ENCODE data around the gene SMAD4. TPM values are rescaled to one million over a fixed set of nuclear protein-coding genes. Genes with fewer than 3 reads are reported as not detected.

Gene SMAD4
- total and polyA plus RNA-seq, 4 donors: 9.3 to 65.3 (median 29.1) TPM

GRCh38 chr18:51133580-51134160, 103.7 kb downstream of the SMAD4 start (continued):
- TF ChIP-seq, protein P1, sequence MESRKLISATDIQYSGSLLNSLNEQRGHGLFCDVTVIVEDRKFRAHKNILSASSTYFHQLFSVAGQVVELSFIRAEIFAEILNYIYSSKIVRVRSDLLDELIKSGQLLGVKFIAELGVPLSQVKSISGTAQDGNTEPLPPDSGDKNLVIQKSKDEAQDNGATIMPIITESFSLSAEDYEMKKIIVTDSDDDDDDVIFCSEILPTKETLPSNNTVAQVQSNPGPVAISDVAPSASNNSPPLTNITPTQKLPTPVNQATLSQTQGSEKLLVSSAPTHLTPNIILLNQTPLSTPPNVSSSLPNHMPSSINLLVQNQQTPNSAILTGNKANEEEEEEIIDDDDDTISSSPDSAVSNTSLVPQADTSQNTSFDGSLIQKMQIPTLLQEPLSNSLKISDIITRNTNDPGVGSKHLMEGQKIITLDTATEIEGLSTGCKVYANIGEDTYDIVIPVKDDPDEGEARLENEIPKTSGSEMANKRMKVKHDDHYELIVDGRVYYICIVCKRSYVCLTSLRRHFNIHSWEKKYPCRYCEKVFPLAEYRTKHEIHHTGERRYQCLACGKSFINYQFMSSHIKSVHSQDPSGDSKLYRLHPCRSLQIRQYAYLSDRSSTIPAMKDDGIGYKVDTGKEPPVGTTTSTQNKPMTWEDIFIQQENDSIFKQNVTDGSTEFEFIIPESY (IDR thresholded peaks at IDR 0.05): peak; percentile 84
- peak; percentile 97 to 98 for TF ChIP-seq RXRA (IDR thresholded peaks at IDR 0.05)
- TF ChIP-seq TAF1 (conservative IDR thresholded peaks at IDR 0.05): no peak

Other genes starting within 250 kb of the SMAD4 start
- gene MRO, start 210.2 kb upstream of the SMAD4 start, total RNA-seq: 1 to 10 TPM; 2.5 to 2.8 TPM
- gene MRO, start 210.2 kb upstream of the SMAD4 start, polyA plus RNA-seq: 1 to 10 TPM; 1.6 to 2.8 TPM
- 10 to 100 TPM; 20.7 to 33.8 TPM for gene ME2, start 151.1 kb upstream of the SMAD4 start, total RNA-seq
- gene ME2, start 151.1 kb upstream of the SMAD4 start, polyA plus RNA-seq: 10 to 100 TPM in 1 of 2 donors, 1 to 10 TPM in 1; 9.0 to 11.5 TPM
- 10 to 100 TPM in 1 of 2 donors, 1 to 10 TPM in 1; 4.9 to 10.2 TPM for gene ELAC1, start 62.2 kb upstream of the SMAD4 start, total RNA-seq
- gene ELAC1, start 62.2 kb upstream of the SMAD4 start, polyA plus RNA-seq: 1 to 10 TPM; 6.4 to 7.6 TPM
- 10 to 100 TPM; 12.4 to 16.1 TPM for gene MEX3C, start 167.5 kb downstream of the SMAD4 start, total RNA-seq
- 1 to 10 TPM; 2.7 to 4.8 TPM for gene MEX3C, start 167.5 kb downstream of the SMAD4 start, polyA plus RNA-seq

All from liver (tissue), 5 donors.